ENCODE measurements around the gene CDA.

- TF ChIP-seq ZNF24 (tag by site-specific recombination; IDR thresholded peaks at IDR 0.05) (no peak), CTCF (tag by site-specific recombination; IDR thresholded peaks at IDR 0.05) (no peak), ZNF510 (tag by site-specific recombination; IDR thresholded peaks at IDR 0.05; ENCODE audit: insufficient replicate concordance) (no peak), SCRT1 (tag by site-specific recombination; IDR thresholded peaks at IDR 0.05; ENCODE audit: borderline replicate concordance) (no peak), ZNF639 (tag by site-specific recombination; IDR thresholded peaks at IDR 0.05) (no peak), ZNF513 (tag by site-specific recombination; IDR thresholded peaks at IDR 0.05) (no peak), ZNF549 (tag by site-specific recombination; IDR thresholded peaks at IDR 0.05) (no peak), REST (tag by site-specific recombination; IDR thresholded peaks at IDR 0.05) (no peak), ELK4 (IDR thresholded peaks at IDR 0.05; ENCODE audit: borderline replicate concordance, low read depth, low read length) (no peak), PATZ1 (tag by site-specific recombination; IDR thresholded peaks at IDR 0.05) (no peak)
Measured at GRCh38 chr1:20665726-20666125, 76.8 kb downstream of the CDA start.

Data from HEK293 (cell line).